Measurements from ENCODE around the gene PLD3.

Gene PLD3

GRCh38 chr19:40314656-40315055, 33.8 kb upstream of the PLD3 start:
- no peaks in the 10 kb centered on the region for H3K9me3 ChIP-seq (ENCODE audit: control insufficient read depth, low read length)
- H3K27ac ChIP-seq (ENCODE audit: insufficient read depth, low read length, poor library complexity, severe bottlenecking): no peak overlapping the region
- H3K4me3 ChIP-seq (ENCODE audit: insufficient read depth, low read depth, low read length, poor library complexity, severe bottlenecking): no peak overlapping the region
- peaks cover 5% of the 10 kb centered on the region for H3K36me3 ChIP-seq (ENCODE audit: control insufficient read depth, insufficient read depth, low read length)
- DNase-seq: no peak
- H3K27me3 ChIP-seq (replicated peaks; ENCODE audit: control insufficient read depth, insufficient read depth, low read length, poor library complexity, severe bottlenecking): no peaks in the 10 kb centered on the region
- H3K4me1 ChIP-seq (ENCODE audit: control insufficient read depth, insufficient read depth, low read length, poor library complexity, severe bottlenecking): no peaks in the 10 kb centered on the region

- Histone ChIP-seq H3K36me3 (ENCODE audit: control insufficient read depth, insufficient read depth, low read length) (peaks cover 10% of the 10 kb centered on the region), H3K27ac (ENCODE audit: insufficient read depth, low read length, poor library complexity, severe bottlenecking) (no peak overlapping the region), H3K9me3 (ENCODE audit: control insufficient read depth, low read length) (no peaks in the 10 kb centered on the region), H3K27me3 (replicated peaks; ENCODE audit: control insufficient read depth, insufficient read depth, low read length, poor library complexity, severe bottlenecking) (no peaks in the 10 kb centered on the region), H3K4me3 (ENCODE audit: insufficient read depth, low read depth, low read length, poor library complexity, severe bottlenecking) (no peak overlapping the region), H3K4me1 (ENCODE audit: control insufficient read depth, insufficient read depth, low read length, poor library complexity, severe bottlenecking) (no peaks in the 10 kb centered on the region)
- DNase-seq: no peak
Observed at GRCh38 chr19:40315812-40316470, 32.6 kb upstream of the PLD3 start.

GRCh38 chr19:40317338-40317737, 31.2 kb upstream of the PLD3 start:
- DNase-seq: no peak
- H3K36me3 ChIP-seq (ENCODE audit: control insufficient read depth, insufficient read depth, low read length): peaks cover 24% of the 10 kb centered on the region
- H3K27me3 ChIP-seq (replicated peaks; ENCODE audit: control insufficient read depth, insufficient read depth, low read length, poor library complexity, severe bottlenecking): no peaks in the 10 kb centered on the region
- no peaks in the 10 kb centered on the region for H3K9me3 ChIP-seq (ENCODE audit: control insufficient read depth, low read length)
- no peak overlapping the region for H3K4me3 ChIP-seq (ENCODE audit: insufficient read depth, low read depth, low read length, poor library complexity, severe bottlenecking)
- H3K4me1 ChIP-seq (ENCODE audit: control insufficient read depth, insufficient read depth, low read length, poor library complexity, severe bottlenecking): no peaks in the 10 kb centered on the region
- no peak overlapping the region for H3K27ac ChIP-seq (ENCODE audit: insufficient read depth, low read length, poor library complexity, severe bottlenecking)

- H3K27me3 ChIP-seq (replicated peaks; ENCODE audit: control insufficient read depth, insufficient read depth, low read length, poor library complexity, severe bottlenecking): no peaks in the 10 kb centered on the region
- no peaks in the 10 kb centered on the region for H3K4me1 ChIP-seq (ENCODE audit: control insufficient read depth, insufficient read depth, low read length, poor library complexity, severe bottlenecking)
- no peak overlapping the region for H3K4me3 ChIP-seq (ENCODE audit: insufficient read depth, low read depth, low read length, poor library complexity, severe bottlenecking)
- H3K9me3 ChIP-seq (ENCODE audit: control insufficient read depth, low read length): no peaks in the 10 kb centered on the region
- peaks cover 54% of the 10 kb centered on the region for H3K36me3 ChIP-seq (ENCODE audit: control insufficient read depth, insufficient read depth, low read length)
- H3K27ac ChIP-seq (ENCODE audit: insufficient read depth, low read length, poor library complexity, severe bottlenecking): no peak overlapping the region
- no peak for DNase-seq
Observed at GRCh38 chr19:40320558-40320935, 27.9 kb upstream of the PLD3 start.

GRCh38 chr19:40321076-40321475, 27.4 kb upstream of the PLD3 start:
- Histone ChIP-seq H3K4me1 (ENCODE audit: control insufficient read depth, insufficient read depth, low read length, poor library complexity, severe bottlenecking) (no peaks in the 10 kb centered on the region), H3K9me3 (ENCODE audit: control insufficient read depth, low read length) (no peaks in the 10 kb centered on the region), H3K36me3 (ENCODE audit: control insufficient read depth, insufficient read depth, low read length) (peaks cover 59% of the 10 kb centered on the region), H3K27me3 (replicated peaks; ENCODE audit: control insufficient read depth, insufficient read depth, low read length, poor library complexity, severe bottlenecking) (no peaks in the 10 kb centered on the region), H3K27ac (ENCODE audit: insufficient read depth, low read length, poor library complexity, severe bottlenecking) (no peak overlapping the region), H3K4me3 (ENCODE audit: insufficient read depth, low read depth, low read length, poor library complexity, severe bottlenecking) (no peak overlapping the region)
- no peak for DNase-seq

- Histone ChIP-seq H3K4me1 (ENCODE audit: control insufficient read depth, insufficient read depth, low read length, poor library complexity, severe bottlenecking) (no peaks in the 10 kb centered on the region), H3K27ac (ENCODE audit: insufficient read depth, low read length, poor library complexity, severe bottlenecking) (no peak overlapping the region), H3K4me3 (ENCODE audit: insufficient read depth, low read depth, low read length, poor library complexity, severe bottlenecking) (no peak overlapping the region), H3K36me3 (ENCODE audit: control insufficient read depth, insufficient read depth, low read length) (peaks cover 65% of the 10 kb centered on the region), H3K9me3 (ENCODE audit: control insufficient read depth, low read length) (no peaks in the 10 kb centered on the region), H3K27me3 (replicated peaks; ENCODE audit: control insufficient read depth, insufficient read depth, low read length, poor library complexity, severe bottlenecking) (no peaks in the 10 kb centered on the region)
- no peak for DNase-seq
Observed at GRCh38 chr19:40321566-40322270, 26.8 kb upstream of the PLD3 start.

GRCh38 chr19:40322271-40322610, 26.3 kb upstream of the PLD3 start:
- Histone ChIP-seq H3K4me1 (ENCODE audit: control insufficient read depth, insufficient read depth, low read length, poor library complexity, severe bottlenecking) (no peaks in the 10 kb centered on the region), H3K4me3 (ENCODE audit: insufficient read depth, low read depth, low read length, poor library complexity, severe bottlenecking) (no peak overlapping the region), H3K27me3 (replicated peaks; ENCODE audit: control insufficient read depth, insufficient read depth, low read length, poor library complexity, severe bottlenecking) (no peaks in the 10 kb centered on the region), H3K27ac (ENCODE audit: insufficient read depth, low read length, poor library complexity, severe bottlenecking) (no peak overlapping the region), H3K9me3 (ENCODE audit: control insufficient read depth, low read length) (no peaks in the 10 kb centered on the region), H3K36me3 (ENCODE audit: control insufficient read depth, insufficient read depth, low read length) (peaks cover 65% of the 10 kb centered on the region)
- no peak for DNase-seq

GRCh38 chr19:40322951-40323615, 25.4 kb upstream of the PLD3 start:
- Histone ChIP-seq H3K9me3 (ENCODE audit: control insufficient read depth, low read length) (no peaks in the 10 kb centered on the region), H3K36me3 (ENCODE audit: control insufficient read depth, insufficient read depth, low read length) (peaks cover 65% of the 10 kb centered on the region), H3K4me3 (ENCODE audit: insufficient read depth, low read depth, low read length, poor library complexity, severe bottlenecking) (no peak overlapping the region), H3K27ac (ENCODE audit: insufficient read depth, low read length, poor library complexity, severe bottlenecking) (no peak overlapping the region), H3K27me3 (replicated peaks; ENCODE audit: control insufficient read depth, insufficient read depth, low read length, poor library complexity, severe bottlenecking) (no peaks in the 10 kb centered on the region), H3K4me1 (ENCODE audit: control insufficient read depth, insufficient read depth, low read length, poor library complexity, severe bottlenecking) (no peaks in the 10 kb centered on the region)
- DNase-seq: no peak

- no peaks in the 10 kb centered on the region for H3K27me3 ChIP-seq (replicated peaks; ENCODE audit: control insufficient read depth, insufficient read depth, low read length, poor library complexity, severe bottlenecking)
- H3K9me3 ChIP-seq (ENCODE audit: control insufficient read depth, low read length): no peaks in the 10 kb centered on the region
- no peak overlapping the region for H3K4me3 ChIP-seq (ENCODE audit: insufficient read depth, low read depth, low read length, poor library complexity, severe bottlenecking)
- DNase-seq: no peak
- no peak overlapping the region for H3K27ac ChIP-seq (ENCODE audit: insufficient read depth, low read length, poor library complexity, severe bottlenecking)
- H3K36me3 ChIP-seq (ENCODE audit: control insufficient read depth, insufficient read depth, low read length): peaks cover 67% of the 10 kb centered on the region
- H3K4me1 ChIP-seq (ENCODE audit: control insufficient read depth, insufficient read depth, low read length, poor library complexity, severe bottlenecking): no peaks in the 10 kb centered on the region
Observed at GRCh38 chr19:40323705-40324104, 24.8 kb upstream of the PLD3 start.

GRCh38 chr19:40326201-40326600, 22.3 kb upstream of the PLD3 start:
- Histone ChIP-seq H3K27ac (ENCODE audit: insufficient read depth, low read length, poor library complexity, severe bottlenecking) (no peak overlapping the region), H3K27me3 (replicated peaks; ENCODE audit: control insufficient read depth, insufficient read depth, low read length, poor library complexity, severe bottlenecking) (no peaks in the 10 kb centered on the region), H3K36me3 (ENCODE audit: control insufficient read depth, insufficient read depth, low read length) (peaks cover 77% of the 10 kb centered on the region), H3K4me3 (ENCODE audit: insufficient read depth, low read depth, low read length, poor library complexity, severe bottlenecking) (no peak overlapping the region), H3K9me3 (ENCODE audit: control insufficient read depth, low read length) (no peaks in the 10 kb centered on the region), H3K4me1 (ENCODE audit: control insufficient read depth, insufficient read depth, low read length, poor library complexity, severe bottlenecking) (no peaks in the 10 kb centered on the region)
- DNase-seq: no peak
